CD8-positive, alpha-beta memory T cell (primary cell): ENCODE results near the gene SASS6. TPM values are rescaled to one million over a fixed set of nuclear protein-coding genes. Genes with fewer than 3 reads are reported as not detected.
A peak's percentile ranks its signal among the peaks of the same experiment; 100 is the strongest.

ENCODE experiments used
- CTCF ChIA-PET: fragments of 350-600 bp; sonication (Branson Sonifier 250); formaldehyde crosslinking; loops from one replicate; lab custom pipeline; 2021; ENCODE audit warnings: antibody characterized with exemption; lab: Charles Lee
- POLR2A ChIA-PET: fragments of 350-600 bp; sonication (Branson Sonifier 250); formaldehyde crosslinking; loops from one replicate; lab custom pipeline; 2021; ENCODE audit warnings: antibody characterized with exemption; lab: Charles Lee
- DNase-seq, 5 donors: peaks; one replicate each; pipeline versions ENCODE4 v3.0.0 to v3.0.0-alpha.2; 2020 to 2022; ENCODE audit warnings: mixed read lengths in 1 of 5
- H3K27ac ChIP-seq: one replicate; pipeline ENCODE4 v1.7.0; 2013; ENCODE audit warnings: low read depth, mild to moderate bottlenecking, low read length, moderate library complexity
- H3K27me3 ChIP-seq: 2 replicates; pipeline ENCODE4 v1.7.0; 2013; ENCODE audit warnings: low read length, mild to moderate bottlenecking; ENCODE audit not compliant: insufficient read depth, poor library complexity, severe bottlenecking
- H3K36me3 ChIP-seq: 2 replicates; pipeline ENCODE4 v1.7.0; 2013; ENCODE audit warnings: mild to moderate bottlenecking, low read length, moderate library complexity; ENCODE audit not compliant: insufficient read depth
- H3K4me1 ChIP-seq: 2 replicates; pipeline ENCODE4 v1.7.0; 2013; ENCODE audit warnings: mild to moderate bottlenecking, low read length, moderate library complexity; ENCODE audit not compliant: insufficient read depth
- H3K4me3 ChIP-seq: 2 replicates; pipeline ENCODE4 v1.7.0; 2013; ENCODE audit warnings: mild to moderate bottlenecking, low read length
- H3K9me3 ChIP-seq: 2 replicates; pipeline ENCODE4 v1.7.0; 2013; ENCODE audit warnings: mild to moderate bottlenecking, low read length
- H3K27ac Mint-ChIP-seq, 8 donors: one replicate each; pipeline ENCODE4 v1.8.0; 2020 to 2021; ENCODE audit warnings: mixed read lengths in 8 of 8, mild to moderate bottlenecking in 6 of 8, inconsistent platforms in 3 of 8, moderate library complexity in 3 of 8
- H3K27me3 Mint-ChIP-seq, 2 donors: one replicate each; pipeline ENCODE4 v1.8.0; 2020 to 2021; ENCODE audit warnings: mixed read lengths in 2 of 2, mild to moderate bottlenecking in 1 of 2, moderate library complexity in 1 of 2
- H3K36me3 Mint-ChIP-seq, 3 donors: one replicate each; pipeline ENCODE4 v1.8.0; 2020 to 2021; ENCODE audit warnings: mixed read lengths in 3 of 3, inconsistent platforms in 1 of 3, mild to moderate bottlenecking in 1 of 3
- H3K4me1 Mint-ChIP-seq, 3 donors: one replicate each; pipeline ENCODE4 v1.8.0; 2020 to 2021; ENCODE audit warnings: mixed read lengths in 3 of 3, inconsistent platforms in 1 of 3, mild to moderate bottlenecking in 1 of 3
- H3K4me3 Mint-ChIP-seq, 7 donors: one replicate each; pipeline ENCODE4 v1.8.0; 2020 to 2021; ENCODE audit warnings: mixed read lengths in 7 of 7, mild to moderate bottlenecking in 6 of 7, moderate library complexity in 4 of 7, inconsistent platforms in 2 of 7
- H3K9me3 Mint-ChIP-seq, 5 donors: one replicate each; pipeline ENCODE4 v1.8.0; 2020 to 2022; ENCODE audit warnings: mixed read lengths in 5 of 5, mild to moderate bottlenecking in 3 of 5, moderate library complexity in 2 of 5, inconsistent platforms in 1 of 5
- polyA plus RNA-seq: library from polyadenylated mRNA; unstranded; fragments of 300-500 nt; fragmentation: Illumina TruSeq; gene quantifications from one replicate; pipeline ENCODE4 v1.2.3, GENCODE V29; 2021
- total RNA-seq, 2 experiments: library from RNA; stranded (reverse); gene quantifications; one replicate each; pipeline ENCODE4 v1.2.3, GENCODE V29; 2021

The SASS6 gene
- total and polyA plus RNA-seq, 3 experiments from 2014 or later: 2.0 to 13.1 (median 12.6) TPM

DNA sequence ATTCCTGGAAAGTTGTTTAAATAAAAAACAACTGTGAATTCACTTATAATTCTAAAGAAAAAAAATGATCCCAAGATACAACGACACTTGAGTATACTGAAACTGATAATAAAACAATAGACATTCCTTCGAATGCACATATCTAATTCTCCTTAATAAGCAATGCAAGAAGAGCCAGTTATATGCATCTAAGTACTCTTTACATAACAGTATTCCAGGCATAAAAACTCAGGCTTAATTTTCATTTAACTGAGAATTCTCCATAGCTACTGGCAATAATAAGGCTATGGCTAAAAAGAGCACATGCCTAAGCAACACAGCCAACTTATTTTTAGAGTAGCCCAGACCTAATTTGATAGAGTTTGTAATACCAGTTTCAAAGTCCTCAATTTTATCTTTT lies 31.2 kb downstream of the SASS6 start:
- Mint-ChIP-seq H3K4me1 (no peaks in the 10 kb centered on the region), H3K4me3 (no peak overlapping the region), H3K36me3 (peaks cover 16 to 64% (median 25%) of the 10 kb centered on the region in 3 donors), H3K27me3 (no peaks in the 10 kb centered on the region), H3K9me3 (no peaks in the 10 kb centered on the region), H3K27ac (no peak overlapping the region)
- Histone ChIP-seq H3K27ac (no peak overlapping the region), H3K27me3 (no peaks in the 10 kb centered on the region), H3K9me3 (no peaks in the 10 kb centered on the region), H3K36me3 (peaks cover 4% of the 10 kb centered on the region), H3K4me1 (no peaks in the 10 kb centered on the region), H3K4me3 (no peak overlapping the region)
- no peak for DNase-seq
- POLR2A ChIA-PET: no interaction called here
- CTCF ChIA-PET: no interaction called here

DNA sequence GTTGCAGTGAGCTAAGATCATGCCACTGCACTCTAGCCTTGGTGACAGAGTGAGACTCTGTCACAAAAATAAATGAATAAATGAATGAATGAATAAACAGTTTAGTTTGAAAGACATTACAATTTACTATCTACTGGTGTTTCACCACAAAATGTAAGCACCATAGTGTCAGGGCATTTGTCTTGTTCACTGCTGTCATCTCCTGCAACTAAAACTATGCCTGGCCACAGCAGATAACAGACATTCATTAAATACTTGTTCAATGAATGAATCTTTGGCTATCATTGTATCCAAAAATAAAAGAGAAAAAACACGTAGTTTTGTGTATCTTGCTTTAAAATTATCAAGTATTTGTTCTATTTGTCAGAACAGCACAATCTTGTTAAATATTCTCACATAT lies 32.5 kb downstream of the SASS6 start:
- no peaks in the 10 kb centered on the region for H3K4me1 ChIP-seq
- CTCF ChIA-PET: no interaction called here
- no peak for DNase-seq
- Mint-ChIP-seq H3K27me3 (no peaks in the 10 kb centered on the region), H3K36me3 (peaks cover 21 to 61% (median 27%) of the 10 kb centered on the region in 3 donors), H3K4me3 (no peak overlapping the region), H3K27ac (no peak overlapping the region), H3K9me3 (no peaks in the 10 kb centered on the region), H3K4me1 (no peaks in the 10 kb centered on the region)
- peaks cover 4% of the 10 kb centered on the region for H3K36me3 ChIP-seq
- no peak overlapping the region for H3K4me3 ChIP-seq
- no peak overlapping the region for H3K27ac ChIP-seq
- POLR2A ChIA-PET: no interaction called here
- no peaks in the 10 kb centered on the region for H3K27me3 ChIP-seq
- no peaks in the 10 kb centered on the region for H3K9me3 ChIP-seq

DNA sequence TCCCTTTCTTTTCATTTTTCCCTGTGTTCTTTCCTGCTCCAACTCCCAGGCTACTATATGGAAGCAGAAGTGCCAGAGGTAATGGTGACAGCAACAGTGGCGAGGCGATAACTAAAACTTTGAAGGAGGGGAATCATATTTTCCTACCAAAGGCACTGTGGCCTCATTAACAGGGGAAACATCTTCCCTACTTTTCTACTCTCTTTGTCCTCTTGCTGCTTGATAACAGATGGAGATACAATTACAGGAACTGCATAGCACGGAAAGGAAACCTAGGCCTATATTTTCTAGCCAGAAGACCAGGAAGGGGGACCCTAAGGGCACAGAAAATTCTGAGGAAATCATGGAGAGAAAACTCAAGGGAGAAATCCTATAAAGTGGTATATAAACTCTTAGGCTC lies 42.3 kb downstream of the SASS6 start:
- Mint-ChIP-seq H3K27ac (peak overlapping the region in 1 of 8 donors; percentile 31), H3K4me1 (no peaks in the 10 kb centered on the region), H3K9me3 (no peaks in the 10 kb centered on the region), H3K36me3 (peaks cover 0 to 48% (median 6%) of the 10 kb centered on the region in 3 donors), H3K4me3 (no peak overlapping the region), H3K27me3 (no peaks in the 10 kb centered on the region)
- Histone ChIP-seq H3K9me3 (no peaks in the 10 kb centered on the region), H3K27me3 (no peaks in the 10 kb centered on the region), H3K4me1 (no peaks in the 10 kb centered on the region), H3K27ac (no peak overlapping the region), H3K4me3 (no peak overlapping the region), H3K36me3 (no peaks in the 10 kb centered on the region)
- ChIA-PET POLR2A (no interaction called here), CTCF (no interaction called here)
- DNase-seq: no peak

DNA sequence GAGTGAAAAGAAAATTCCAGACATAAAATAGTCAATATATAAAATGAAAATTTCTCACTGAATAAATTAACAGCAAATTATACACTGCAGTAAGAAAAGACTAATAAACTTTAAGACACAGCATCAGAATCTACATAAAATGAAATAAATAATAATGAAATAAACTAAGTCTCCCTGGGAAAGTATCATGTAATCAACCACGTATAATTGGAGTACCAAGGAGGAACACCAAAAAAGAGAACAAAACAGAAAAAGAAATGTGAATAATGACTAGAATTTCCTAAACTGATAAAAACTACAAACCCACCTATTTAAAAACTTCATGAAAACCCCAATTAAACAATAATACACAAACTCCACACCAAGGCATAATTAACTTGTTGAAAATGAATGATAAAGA lies 43.6 kb downstream of the SASS6 start:
- Mint-ChIP-seq H3K4me3 (no peak overlapping the region), H3K4me1 (no peaks in the 10 kb centered on the region), H3K9me3 (no peaks in the 10 kb centered on the region), H3K36me3 (peaks cover 0 to 44% (median 6%) of the 10 kb centered on the region in 3 donors), H3K27ac (no peak overlapping the region), H3K27me3 (no peaks in the 10 kb centered on the region)
- H3K4me1 ChIP-seq: no peaks in the 10 kb centered on the region
- H3K27ac ChIP-seq: no peak overlapping the region
- DNase-seq: no peak
- no peak overlapping the region for H3K4me3 ChIP-seq
- no peaks in the 10 kb centered on the region for H3K9me3 ChIP-seq
- CTCF ChIA-PET: no interaction called here
- POLR2A ChIA-PET: no interaction called here
- H3K36me3 ChIP-seq: no peaks in the 10 kb centered on the region
- H3K27me3 ChIP-seq: no peaks in the 10 kb centered on the region

DNA sequence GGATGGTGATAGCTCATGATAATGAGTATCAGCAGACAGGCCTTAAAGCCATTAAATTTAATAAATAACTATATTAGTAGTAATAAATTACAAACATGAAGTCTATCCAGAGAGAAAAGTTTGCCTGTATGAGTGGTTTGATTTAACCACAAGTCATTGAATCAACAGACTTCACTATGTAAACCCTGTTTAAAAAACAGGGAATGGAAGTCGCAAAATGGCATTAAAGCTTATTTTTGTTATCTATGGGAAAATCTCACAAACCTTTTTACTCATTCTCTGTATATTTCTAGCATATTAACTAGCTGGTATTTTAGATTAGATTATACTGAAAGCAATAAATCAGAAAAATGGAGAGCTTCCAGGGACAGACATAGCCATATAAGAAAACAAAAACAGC lies 45.3 kb downstream of the SASS6 start:
- Mint-ChIP-seq H3K27me3 (no peaks in the 10 kb centered on the region), H3K4me1 (no peaks in the 10 kb centered on the region), H3K4me3 (no peak overlapping the region), H3K27ac (no peak overlapping the region), H3K36me3 (peaks cover 0 to 40% (median 5%) of the 10 kb centered on the region in 3 donors), H3K9me3 (no peaks in the 10 kb centered on the region)
- Histone ChIP-seq H3K4me1 (no peaks in the 10 kb centered on the region), H3K27ac (no peak overlapping the region), H3K4me3 (no peak overlapping the region), H3K27me3 (no peaks in the 10 kb centered on the region), H3K9me3 (no peaks in the 10 kb centered on the region), H3K36me3 (no peaks in the 10 kb centered on the region)
- ChIA-PET POLR2A (interaction anchor here (0.6 kb wide), 1 partner anchor 10 kb away, joined by 3 read pairs; no protein-coding TSS in a partner anchor), CTCF (interaction anchor here (1.3 kb wide), 1 partner anchor 19 kb away, joined by 3 read pairs; no protein-coding TSS in a partner anchor)
- no peak for DNase-seq

DNA sequence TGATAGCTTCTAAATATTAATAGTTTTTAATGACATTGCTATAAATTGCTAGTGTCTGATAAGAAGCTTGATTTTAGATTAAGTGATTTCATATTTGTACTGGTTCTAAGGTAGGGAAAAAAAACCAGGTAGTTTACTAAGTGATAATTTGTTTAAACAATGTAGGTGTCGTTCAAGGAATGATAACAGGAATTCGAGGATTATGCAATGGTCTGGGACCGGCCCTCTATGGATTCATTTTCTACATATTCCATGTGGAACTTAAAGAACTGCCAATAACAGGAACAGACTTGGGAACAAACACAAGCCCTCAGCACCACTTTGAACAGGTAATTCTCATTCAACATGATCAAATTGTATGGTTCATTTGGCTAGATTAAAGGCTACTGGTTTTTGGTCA lies 52.4 kb downstream of the SASS6 start:
- Histone ChIP-seq H3K36me3 (peaks cover 39% of the 10 kb centered on the region), H3K27ac (no peak overlapping the region), H3K4me1 (no peaks in the 10 kb centered on the region), H3K27me3 (no peaks in the 10 kb centered on the region), H3K4me3 (no peak overlapping the region), H3K9me3 (no peaks in the 10 kb centered on the region)
- Mint-ChIP-seq H3K36me3 (peaks cover 0 to 74% (median 14%) of the 10 kb centered on the region in 3 donors), H3K4me3 (no peak overlapping the region), H3K27ac (peak overlapping the region in 3 of 8 donors; percentile 3 to 75 (median 29)), H3K9me3 (no peaks in the 10 kb centered on the region), H3K4me1 (peaks cover 2 to 13% (median 5%) of the 10 kb centered on the region in 3 donors), H3K27me3 (no peaks in the 10 kb centered on the region)
- no peak for DNase-seq
- CTCF ChIA-PET: no interaction called here
- POLR2A ChIA-PET: no interaction called here

DNA sequence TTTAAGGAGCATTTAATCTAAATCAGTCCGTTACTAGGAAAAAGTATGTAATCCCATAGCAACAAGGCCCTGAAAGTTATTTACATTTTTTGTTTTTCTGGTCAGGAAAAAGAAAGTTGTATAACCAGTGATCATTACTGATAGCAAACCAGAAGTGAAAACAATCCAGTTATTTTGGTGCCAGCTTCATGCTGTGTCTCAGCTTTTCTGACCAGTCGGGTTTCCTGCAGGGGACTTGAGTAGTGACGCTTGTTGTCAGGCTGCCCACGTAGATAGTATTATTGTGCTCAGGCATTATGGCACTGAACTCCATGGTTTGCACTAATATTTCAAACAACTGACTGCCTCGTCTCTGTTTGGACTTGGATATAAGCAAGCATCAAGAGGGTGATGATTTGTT lies 55.2 kb downstream of the SASS6 start:
- CTCF ChIA-PET: no interaction called here
- H3K4me1 ChIP-seq: no peaks in the 10 kb centered on the region
- Mint-ChIP-seq H3K27ac (peak overlapping the region in 2 of 8 donors; percentile 38 to 62), H3K4me3 (no peak overlapping the region), H3K9me3 (no peaks in the 10 kb centered on the region), H3K4me1 (peaks cover 5 to 24% (median 10%) of the 10 kb centered on the region in 3 donors), H3K36me3 (peaks cover 6 to 87% (median 20%) of the 10 kb centered on the region in 3 donors), H3K27me3 (no peaks in the 10 kb centered on the region)
- H3K9me3 ChIP-seq: no peaks in the 10 kb centered on the region
- peaks cover 48% of the 10 kb centered on the region for H3K36me3 ChIP-seq
- DNase-seq: no peak
- H3K27ac ChIP-seq: no peak overlapping the region
- no peak overlapping the region for H3K4me3 ChIP-seq
- H3K27me3 ChIP-seq: no peaks in the 10 kb centered on the region
- POLR2A ChIA-PET: no interaction called here

DNA sequence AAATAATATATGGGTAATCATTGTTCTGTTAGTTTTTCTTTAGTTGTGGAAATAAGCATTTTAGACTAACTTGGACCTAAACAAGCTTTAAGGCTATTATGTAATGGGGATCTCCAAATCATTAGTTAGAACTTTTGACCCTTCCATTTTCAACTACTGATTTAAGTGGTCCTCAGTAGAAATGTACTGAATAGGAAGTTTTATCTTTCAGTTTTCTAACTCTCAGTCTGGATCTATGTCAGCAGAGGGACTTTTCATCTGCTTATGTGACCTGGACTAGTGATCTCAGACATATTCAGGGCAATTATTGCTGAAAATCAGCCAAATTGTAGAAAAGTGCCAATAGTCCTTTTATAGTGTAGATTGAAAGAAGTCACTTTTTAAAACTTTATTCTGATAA lies 56.0 kb downstream of the SASS6 start:
- Histone ChIP-seq H3K4me1 (no peaks in the 10 kb centered on the region), H3K36me3 (peaks cover 53% of the 10 kb centered on the region), H3K4me3 (no peak overlapping the region), H3K27me3 (no peaks in the 10 kb centered on the region), H3K9me3 (no peaks in the 10 kb centered on the region), H3K27ac (no peak overlapping the region)
- ChIA-PET POLR2A (no interaction called here), CTCF (no interaction called here)
- peak overlapping the region in 4 of 8 donors; percentile 6 to 61 (median 33) for H3K27ac Mint-ChIP-seq
- H3K9me3 Mint-ChIP-seq: no peaks in the 10 kb centered on the region
- H3K36me3 Mint-ChIP-seq: peaks cover 6 to 87% (median 24%) of the 10 kb centered on the region in 3 donors
- no peak for DNase-seq
- no peak overlapping the region for H3K4me3 Mint-ChIP-seq
- peaks cover 0 to under 1% of the 10 kb centered on the region in 2 donors for H3K27me3 Mint-ChIP-seq
- H3K4me1 Mint-ChIP-seq: peaks cover 7 to 24% (median 11%) of the 10 kb centered on the region in 3 donors
